ENCODE results near the gene C2CD2.

C2CD2 gene

DNA sequence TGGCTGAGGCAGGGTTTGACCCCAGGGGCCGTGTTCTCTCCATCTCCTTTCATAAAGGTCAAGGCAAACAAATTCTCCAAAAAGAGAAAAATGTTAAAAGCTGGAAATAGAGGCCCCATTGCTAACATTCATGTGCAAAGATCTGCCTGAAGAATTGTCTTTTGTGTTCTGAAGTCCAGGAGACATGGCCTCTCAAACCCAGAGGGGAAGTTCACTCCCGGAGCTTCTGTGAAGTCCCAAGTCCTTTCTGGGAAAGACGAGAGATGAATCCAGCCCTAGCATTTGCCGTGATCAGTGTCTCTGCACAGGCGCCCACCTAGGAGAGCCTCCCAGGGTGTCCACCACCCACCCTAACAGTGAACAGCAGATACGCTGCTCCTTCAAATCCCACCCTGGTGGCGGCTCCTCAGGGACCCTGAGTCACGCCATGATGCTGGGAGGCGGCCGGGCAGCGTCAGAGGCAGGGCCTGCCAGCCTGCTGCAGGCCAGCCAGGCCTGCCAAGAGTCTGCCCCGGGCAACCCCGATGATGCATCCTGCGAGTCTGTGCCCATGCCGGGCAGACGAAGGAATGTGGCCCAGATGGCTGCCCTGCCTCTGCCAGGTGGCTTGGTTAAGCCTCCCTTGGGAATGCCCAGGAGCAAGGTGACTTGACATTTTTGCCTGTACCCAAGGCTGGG lies 5.2 kb upstream of the C2CD2 start:
- TF ChIP-seq, protein P1, sequence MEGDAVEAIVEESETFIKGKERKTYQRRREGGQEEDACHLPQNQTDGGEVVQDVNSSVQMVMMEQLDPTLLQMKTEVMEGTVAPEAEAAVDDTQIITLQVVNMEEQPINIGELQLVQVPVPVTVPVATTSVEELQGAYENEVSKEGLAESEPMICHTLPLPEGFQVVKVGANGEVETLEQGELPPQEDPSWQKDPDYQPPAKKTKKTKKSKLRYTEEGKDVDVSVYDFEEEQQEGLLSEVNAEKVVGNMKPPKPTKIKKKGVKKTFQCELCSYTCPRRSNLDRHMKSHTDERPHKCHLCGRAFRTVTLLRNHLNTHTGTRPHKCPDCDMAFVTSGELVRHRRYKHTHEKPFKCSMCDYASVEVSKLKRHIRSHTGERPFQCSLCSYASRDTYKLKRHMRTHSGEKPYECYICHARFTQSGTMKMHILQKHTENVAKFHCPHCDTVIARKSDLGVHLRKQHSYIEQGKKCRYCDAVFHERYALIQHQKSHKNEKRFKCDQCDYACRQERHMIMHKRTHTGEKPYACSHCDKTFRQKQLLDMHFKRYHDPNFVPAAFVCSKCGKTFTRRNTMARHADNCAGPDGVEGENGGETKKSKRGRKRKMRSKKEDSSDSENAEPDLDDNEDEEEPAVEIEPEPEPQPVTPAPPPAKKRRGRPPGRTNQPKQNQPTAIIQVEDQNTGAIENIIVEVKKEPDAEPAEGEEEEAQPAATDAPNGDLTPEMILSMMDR (IDR thresholded peaks at IDR 0.05; ENCODE audit: low read depth, low read length, poor library complexity, severe bottlenecking), result no peak
- no peak for TF ChIP-seq EZH2phosphoT487 (IDR thresholded peaks at IDR 0.05; ENCODE audit: borderline replicate concordance, low read length)
- Histone ChIP-seq H3K4me3 (ENCODE audit: low read length) (no peak overlapping the region), H3K4me2 (ENCODE audit: low read length) (no peak overlapping the region), H3K27me3 (ENCODE audit: control insufficient read depth, low read length) (no peaks in the 10 kb centered on the region), H3K9me2 (replicated peaks; ENCODE audit: control insufficient read depth, low read length) (no peaks in the 10 kb centered on the region), H3F3A (ENCODE audit: control insufficient read depth, insufficient read depth) (peaks cover 14% of the 10 kb centered on the region), H3K9me3 (ENCODE audit: control insufficient read depth, insufficient read depth, low read length) (no peaks in the 10 kb centered on the region), H4K20me1 (ENCODE audit: control insufficient read depth, insufficient read depth, low read depth, low read length) (no peaks in the 10 kb centered on the region), H3K27ac (ENCODE audit: low read depth, low read length) (no peak overlapping the region), H3K4me1 (ENCODE audit: control insufficient read depth, low read length) (peaks cover 58% of the 10 kb centered on the region), H3K36me3 (ENCODE audit: control insufficient read depth, low read length) (no peaks in the 10 kb centered on the region), H3K79me2 (ENCODE audit: control insufficient read depth, low read length) (peaks cover 8% of the 10 kb centered on the region)

GRCh38 chr21:41957991-41958766 lies 4.4 kb upstream of the C2CD2 start:
- Histone ChIP-seq H3K27ac (ENCODE audit: low read depth, low read length) (no peak overlapping the region), H3K79me2 (ENCODE audit: control insufficient read depth, low read length) (peaks cover 10% of the 10 kb centered on the region), H3K27me3 (ENCODE audit: control insufficient read depth, low read length) (no peaks in the 10 kb centered on the region), H3K9me2 (replicated peaks; ENCODE audit: control insufficient read depth, low read length) (no peaks in the 10 kb centered on the region), H3K9me3 (ENCODE audit: control insufficient read depth, insufficient read depth, low read length) (no peaks in the 10 kb centered on the region), H3K36me3 (ENCODE audit: control insufficient read depth, low read length) (no peaks in the 10 kb centered on the region), H3K4me2 (ENCODE audit: low read length) (no peak overlapping the region), H3K4me1 (ENCODE audit: control insufficient read depth, low read length) (peaks cover 61% of the 10 kb centered on the region), H4K20me1 (ENCODE audit: control insufficient read depth, insufficient read depth, low read depth, low read length) (no peaks in the 10 kb centered on the region), H3K4me3 (ENCODE audit: low read length) (no peak overlapping the region), H3F3A (ENCODE audit: control insufficient read depth, insufficient read depth) (peaks cover 14% of the 10 kb centered on the region)
- no peak for TF ChIP-seq EZH2phosphoT487 (IDR thresholded peaks at IDR 0.05; ENCODE audit: borderline replicate concordance, low read length)
- TF ChIP-seq, protein P1 (IDR thresholded peaks at IDR 0.05; ENCODE audit: low read depth, low read length, poor library complexity, severe bottlenecking), result no peak

DNA sequence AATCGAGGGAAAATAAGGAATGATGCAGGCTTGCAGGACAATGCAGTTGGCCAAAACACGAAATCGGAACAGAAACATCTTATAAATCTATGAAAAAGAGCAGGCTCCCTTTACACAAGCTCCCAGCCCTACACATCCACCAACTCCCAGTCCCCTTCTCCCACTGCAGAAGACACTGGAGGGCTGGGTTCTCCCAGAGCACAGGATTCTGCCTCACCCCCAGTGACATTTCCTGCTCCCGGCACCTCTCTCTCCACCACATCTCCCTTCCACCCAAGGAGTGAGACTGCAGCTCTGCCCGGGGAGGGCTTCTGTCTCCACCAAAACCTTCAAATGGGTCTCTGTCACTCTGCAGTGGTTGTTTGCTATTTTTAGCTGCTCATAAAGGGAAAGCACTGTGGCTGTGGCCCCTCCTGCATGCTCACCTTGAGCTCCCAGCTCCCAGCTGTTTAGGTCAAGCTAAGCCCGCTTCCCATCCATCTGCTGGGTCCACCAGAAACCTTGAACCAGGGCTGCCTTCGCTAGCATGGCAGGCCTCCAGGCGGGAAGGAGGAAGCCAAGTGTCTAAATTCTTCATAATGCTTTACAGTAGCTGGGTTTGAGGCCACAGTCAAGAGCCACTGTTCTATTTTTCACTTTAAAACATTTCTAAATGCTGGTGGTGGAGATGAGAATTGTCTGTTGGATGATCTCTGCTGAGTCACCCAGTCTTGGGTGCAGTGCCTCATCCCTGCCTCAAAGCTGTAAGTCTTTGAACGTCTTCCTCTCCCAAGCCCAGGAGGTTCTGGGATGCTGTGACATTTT lies 3.3 kb upstream of the C2CD2 start:
- H3K4me1 ChIP-seq (ENCODE audit: control insufficient read depth, low read length), result peaks cover 67% of the 10 kb centered on the region

More for the DNA sequence above, 3.3 kb upstream of the C2CD2 start:
- Histone ChIP-seq H3K79me2 (ENCODE audit: control insufficient read depth, low read length) (peaks cover 20% of the 10 kb centered on the region), H4K20me1 (ENCODE audit: control insufficient read depth, insufficient read depth, low read depth, low read length) (no peaks in the 10 kb centered on the region), H3K4me3 (ENCODE audit: low read length) (no peak overlapping the region), H3K9me2 (replicated peaks; ENCODE audit: control insufficient read depth, low read length) (no peaks in the 10 kb centered on the region), H3K36me3 (ENCODE audit: control insufficient read depth, low read length) (no peaks in the 10 kb centered on the region), H3K27ac (ENCODE audit: low read depth, low read length) (no peak overlapping the region), H3K4me2 (ENCODE audit: low read length) (peak overlapping the region; percentile 5; the same call in 1 of the 2 replicates), H3F3A (ENCODE audit: control insufficient read depth, insufficient read depth) (peaks cover 14% of the 10 kb centered on the region), H3K9me3 (ENCODE audit: control insufficient read depth, insufficient read depth, low read length) (no peaks in the 10 kb centered on the region), H3K27me3 (ENCODE audit: control insufficient read depth, low read length) (no peaks in the 10 kb centered on the region)
- no peak for TF ChIP-seq EZH2phosphoT487 (IDR thresholded peaks at IDR 0.05; ENCODE audit: borderline replicate concordance, low read length)
- TF ChIP-seq, protein P1 (IDR thresholded peaks at IDR 0.05; ENCODE audit: low read depth, low read length, poor library complexity, severe bottlenecking), result no peak
